ENCODE measurements around the gene SUSD3.

- TF ChIP-seq CTCF (conservative IDR thresholded peaks at IDR 0.05 in 1 of 2, IDR thresholded peaks at IDR 0.05 in 1 of 2; ENCODE audit: low read depth in 1 of 2, low read length in 2 of 2), result no peak
- no peak for TF ChIP-seq EZH2 (IDR thresholded peaks at IDR 0.05; ENCODE audit: low read length, missing control alignments)
Observed at GRCh38 chr9:93028448-93029006, 30.0 kb upstream of the SUSD3 start.
